HepG2 (cell line): ENCODE results near the gene CAMTA1. TPM values are rescaled to one million over a fixed set of nuclear protein-coding genes. Genes with fewer than 3 reads are reported as not detected.

Source experiments
- ATAC-seq: fragments of 200-7000 bp; cut with Tn5 transposase; 3 replicates; pipeline ENCODE4 v1.9.1; 2020; ENCODE audit warnings: mild to moderate bottlenecking, moderate library complexity
- BruUV-seq: library from RNA; stranded (reverse); fragments of 400-500 nt; replicated peaks from 2 replicates; lab custom pipeline; 2021; lab: Mats Ljungman, UMichigan
- CTCF ChIA-PET: fragments of 300-600 bp; formaldehyde crosslinking; extraction: SDS; loops from one replicate; lab custom pipeline; 2021; ENCODE audit warnings: low total read pairs, inconsistent platforms, low intra/inter-chr PET ratio; lab: Yijun Ruan, JAX
- POLR2A ChIA-PET: fragments of 350-600 bp; sonication (Branson Sonifier 250); formaldehyde crosslinking; loops from one replicate; lab custom pipeline; 2020; ENCODE audit warnings: antibody characterized with exemption, inconsistent platforms; lab: Yijun Ruan, JAX
- DNase-seq: peaks from one replicate; pipeline ENCODE4 v3.0.0-alpha.2; 2015; ENCODE audit warnings: low spot score
- FAIRE-seq: peaks from 3 replicates; lab custom pipeline; 2011; peaks lifted over from hg19 to GRCh38; lab: Jason Lieb, UNC
- H2AFZ ChIP-seq: one replicate; pipeline ENCODE4 v1.6.1; 2011; ENCODE audit warnings: low read length, inconsistent platforms
- H3K27ac ChIP-seq: fragments of 300-600 bp; 3 replicates; pipeline ENCODE4 v1.8.0; 2011; ENCODE audit warnings: mixed run types, mild to moderate bottlenecking, mixed read lengths, low read length, inconsistent platforms; ENCODE audit not compliant: insufficient read depth; ENCODE audit errors: extremely low read length
- H3K27me3 ChIP-seq, 2 experiments: fragments of 200-600 bp in 1 of 2; 2 replicates in 1 of 2; 3 replicates in 1 of 2; pipeline versions ENCODE4 v1.6.0 to v1.8.0; 2011; ENCODE audit warnings: low read length in 2 of 2, mild to moderate bottlenecking in 2 of 2, moderate library complexity in 2 of 2, inconsistent platforms in 1 of 2; ENCODE audit not compliant: insufficient read depth in 2 of 2, control insufficient read depth in 1 of 2
- H3K36me3 ChIP-seq, 2 experiments: fragments of 200-600 bp in 1 of 2; replicated peaks in 1 of 2; 2 replicates in 1 of 2; 3 replicates in 1 of 2; pipeline versions ENCODE4 v1.5.1 to v1.8.0; 2011; ENCODE audit warnings: low read length in 2 of 2, inconsistent platforms in 1 of 2; ENCODE audit not compliant: insufficient read depth in 2 of 2, control insufficient read depth in 1 of 2
- H3K4me1 ChIP-seq: 2 replicates; pipeline ENCODE4 v1.5.1; 2012; ENCODE audit warnings: low read length, inconsistent platforms; ENCODE audit not compliant: insufficient read depth
- H3K4me2 ChIP-seq: 2 replicates; pipeline ENCODE4 v1.6.0; 2011; ENCODE audit warnings: low read depth, low read length, inconsistent platforms
- H3K4me3 ChIP-seq, 3 experiments: fragments of 200-600 bp in 1 of 3; sonication (generic), shearing (Covaris generic) in 1 of 3; replicated peaks in 1 of 3; 2 replicates each; pipeline ENCODE4 v1.5.1; 2011 to 2016; ENCODE audit warnings: low read length in 3 of 3, inconsistent platforms in 2 of 3, low read depth in 2 of 3, mild to moderate bottlenecking in 2 of 3, control low read depth in 1 of 3, mixed read lengths in 1 of 3; ENCODE audit not compliant: insufficient read depth in 1 of 3
- H3K79me2 ChIP-seq: one replicate; pipeline ENCODE4 v1.6.1; 2011; ENCODE audit warnings: low read length, inconsistent platforms; ENCODE audit not compliant: insufficient read depth
- H3K9ac ChIP-seq: 2 replicates; pipeline ENCODE4 v1.6.0; 2011; ENCODE audit warnings: mild to moderate bottlenecking, low read depth, low read length, inconsistent platforms; ENCODE audit not compliant: insufficient read depth
- H3K9me3 ChIP-seq: 2 replicates; pipeline ENCODE4 v1.5.1; 2012; ENCODE audit warnings: mild to moderate bottlenecking, low read length
- H4K20me1 ChIP-seq: 2 replicates; pipeline ENCODE4 v1.6.0; 2011; ENCODE audit warnings: inconsistent platforms, mild to moderate bottlenecking, low read length, moderate library complexity; ENCODE audit not compliant: insufficient read depth
- DR1 ChIP-seq: sonication (generic); formaldehyde crosslinking; IDR thresholded peaks from 2 replicates; pipeline ENCODE4 v1.8.0; 2021; ENCODE audit warnings: mild to moderate bottlenecking, missing genetic modification reagents, inconsistent platforms
- GTF2F1 ChIP-seq: fragments of 150-350 bp; IDR thresholded peaks from 2 replicates; pipeline ENCODE4 v1.6.1; 2014; ENCODE audit warnings: low read length
- ISX ChIP-seq: sonication (generic); formaldehyde crosslinking; conservative IDR thresholded peaks from 2 replicates; pipeline ENCODE4 v1.5.0; 2020; ENCODE audit warnings: missing genetic modification reagents
- SYNCRIP ChIP-seq: fragments of 200-400 bp; formaldehyde crosslinking; IDR thresholded peaks from 2 replicates; pipeline ENCODE4 v1.6.1; 2018; ENCODE audit warnings: mild to moderate bottlenecking, low read depth, low read length; ENCODE audit not compliant: insufficient read depth
- U2AF1 ChIP-seq: fragments of 200-400 bp; formaldehyde crosslinking; optimal IDR thresholded peaks from 2 replicates; pipeline ENCODE3; 2017; ENCODE audit warnings: mild to moderate bottlenecking, low read depth, low read length
- ZFP90 ChIP-seq: sonication (generic); formaldehyde crosslinking; IDR thresholded peaks from 2 replicates; pipeline ENCODE4 v1.8.0; 2022; ENCODE audit warnings: missing genetic modification reagents, mild to moderate bottlenecking, inconsistent platforms, borderline replicate concordance
- ZNF160 ChIP-seq: sonication (generic); formaldehyde crosslinking; IDR thresholded peaks from 2 replicates; pipeline ENCODE4 v1.8.0; 2022; ENCODE audit warnings: mild to moderate bottlenecking, inconsistent platforms, missing genetic modification reagents
- ZNF17 ChIP-seq: sonication (generic); formaldehyde crosslinking; IDR thresholded peaks from 2 replicates; pipeline ENCODE4 v1.5.0; 2020; ENCODE audit warnings: mild to moderate bottlenecking, missing genetic modification reagents
- ZNF282 ChIP-seq: fragments of 450-650 bp; IDR thresholded peaks from 2 replicates; pipeline ENCODE4 v1.6.1; 2018; ENCODE audit not compliant: partially characterized antibody
- ZNF343 ChIP-seq: sonication (generic); formaldehyde crosslinking; IDR thresholded peaks from 2 replicates; pipeline ENCODE4 v1.4.0; 2020; ENCODE audit warnings: mild to moderate bottlenecking, missing genetic modification reagents
- ZNF350 ChIP-seq: sonication (generic); formaldehyde crosslinking; IDR thresholded peaks from 2 replicates; pipeline ENCODE4 v1.4.0; 2020; ENCODE audit warnings: mild to moderate bottlenecking, low read depth, missing genetic modification reagents, borderline replicate concordance
- ZNF503 ChIP-seq: sonication (generic); formaldehyde crosslinking; IDR thresholded peaks from 2 replicates; pipeline ENCODE4 v1.4.0; 2020; ENCODE audit warnings: missing genetic modification reagents
- ZNF577 ChIP-seq: sonication (generic); formaldehyde crosslinking; IDR thresholded peaks from 2 replicates; pipeline ENCODE4 v1.4.0; 2020; ENCODE audit warnings: mild to moderate bottlenecking, low read depth, missing genetic modification reagents, borderline replicate concordance
- ZNF598 ChIP-seq: sonication (generic); formaldehyde crosslinking; IDR thresholded peaks from 2 replicates; pipeline ENCODE4 v1.5.1; 2020; ENCODE audit warnings: mild to moderate bottlenecking, missing genetic modification reagents, borderline replicate concordance
- ZNF878 ChIP-seq: sonication (generic); formaldehyde crosslinking; IDR thresholded peaks from 2 replicates; pipeline ENCODE4 v1.8.1; 2023; ENCODE audit warnings: mild to moderate bottlenecking, missing genetic modification reagents, moderate library complexity
- WGBS: methylation state at CpG from one replicate; pipeline ENCODE4 v1.1.6; 2017; ENCODE audit warnings: low lambda C conversion rate; 5-methylcytosine and 5-hydroxymethylcytosine counted together
- in situ Hi-C: cut with HindIII; loops from 2 replicates; pipeline ENCODE4 v1.10.0; 2017; ENCODE audit warnings: low pct_unique_long_range_greater_than_20kb; ENCODE audit not compliant: extremely low pct_ligation_motif_present
- intact Hi-C: fragments of 100-400 bp; cut with micrococcal nuclease; formaldehyde crosslinking; loops from one replicate; pipeline ENCODE4 v1.10.0; 2022; ENCODE audit not compliant: unreplicated experiment
- polyA plus RNA-seq, 8 experiments: library from polyadenylated mRNA; depleted of rRNA in 3 of 8; stranded (reverse) in 7 of 8; unstranded in 1 of 8; fragments of >200 nt; fragmentation: Illumina TruSeq in 4 of 8; extraction: Trizol in 4 of 8; gene quantifications; 2 replicates each; pipeline versions ENCODE4 v1.2.1 to v1.2.3, GENCODE V29; 2011 to 2016; ENCODE audit warnings: low read depth in 4 of 8, missing spikeins in 1 of 8, mixed read lengths in 1 of 8; ENCODE audit not compliant: insufficient read depth in 1 of 8
- total RNA-seq, 5 experiments: library from RNA; depleted of rRNA; stranded (reverse); fragments of >200 nt; fragmentation: Illumina TruSeq; extraction: Trizol; gene quantifications; 2 replicates each; pipeline ENCODE4 v1.2.3, GENCODE V29; 2016; ENCODE audit warnings: low read depth in 1 of 5

Gene CAMTA1
- total and polyA plus RNA-seq, 2 of the 13 experiments (the other 11 are each of a cell fraction or from before 2014, with no cell fraction given): 25.0 to 36.4 TPM

DNA sequence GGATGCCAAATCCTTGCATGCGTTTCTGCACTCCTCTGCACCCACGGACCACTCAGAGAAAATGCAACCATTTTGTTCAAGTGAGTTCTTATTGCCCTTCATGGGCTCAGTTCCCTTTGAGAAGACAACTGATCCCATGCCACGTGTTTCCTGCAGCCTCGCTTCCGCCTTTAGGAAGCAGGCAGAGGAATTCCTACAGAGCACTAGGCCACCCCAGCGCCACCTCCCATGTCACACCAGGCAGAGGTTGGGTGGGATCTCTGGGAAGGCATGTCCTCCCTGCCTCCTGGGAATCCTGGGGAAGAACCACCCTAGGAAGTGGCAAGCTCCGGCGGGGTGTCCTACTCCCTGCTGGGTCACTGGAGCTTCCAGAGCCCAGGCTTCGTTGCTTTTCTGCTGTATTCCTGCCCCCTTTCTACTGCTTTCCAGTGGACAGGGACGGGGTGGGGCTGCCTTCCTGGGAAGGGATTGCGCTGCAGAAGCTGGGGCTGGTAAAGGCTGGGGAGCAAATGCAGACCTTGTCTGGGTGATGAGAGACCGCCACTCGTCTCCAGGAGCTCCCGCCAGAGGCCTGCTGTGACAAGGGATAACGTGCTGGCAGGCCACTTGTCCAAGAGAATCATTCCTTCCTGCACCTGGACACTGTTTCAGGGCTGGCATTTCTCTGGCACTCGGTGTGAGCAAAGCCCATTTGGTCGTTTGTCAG lies 507.6 kb downstream of the CAMTA1 start:
- ChIA-PET CTCF (no interaction called here), POLR2A (no interaction called here)
- FAIRE-seq: no peak
- Histone ChIP-seq H3K27ac (no peak overlapping the region), H3K4me1 (no peaks in the 10 kb centered on the region), H4K20me1 (no peaks in the 10 kb centered on the region), H3K9me3 (peaks cover 8% of the 10 kb centered on the region; the same call in 1 of the 2 replicates), H3K4me2 (no peak overlapping the region), H2AFZ (no peak overlapping the region), H3K79me2 (no peaks in the 10 kb centered on the region), H3K36me3 (no peaks in the 10 kb centered on the region), H3K9ac (no peak overlapping the region), H3K27me3 (peaks cover 0 to 27% of the 10 kb centered on the region in 2 experiments; a peak in 3 of 5 replicates), H3K4me3 (no peak overlapping the region)
- no peak for ATAC-seq
- TF ChIP-seq U2AF1: no peak
- no peak for TF ChIP-seq ISX (CRISPR knock-in tag)
- no peak for TF ChIP-seq ZNF577 (CRISPR knock-in tag)
- no peak for TF ChIP-seq ZNF282
- TF ChIP-seq SYNCRIP: no peak
- TF ChIP-seq DR1 (CRISPR knock-in tag): no peak
- TF ChIP-seq ZNF350 (CRISPR knock-in tag): no peak
- no peak for TF ChIP-seq ZFP90 (CRISPR knock-in tag)
- TF ChIP-seq ZNF598 (CRISPR knock-in tag): no peak
- TF ChIP-seq ZNF17 (CRISPR knock-in tag): no peak
- no peak for TF ChIP-seq ZNF503 (CRISPR knock-in tag)
- no peak for TF ChIP-seq ZNF160
- no peak for TF ChIP-seq ZNF343 (CRISPR knock-in tag)
- no peak for TF ChIP-seq GTF2F1
- no peak for TF ChIP-seq ZNF878 (CRISPR knock-in tag)
- no TSS peak for BruUV-seq
- in situ Hi-C loops: no loop called here
- intact Hi-C loops: no loop called here
- no peak for DNase-seq
- 32% methylated on average over 13 of the region's 17 CpGs for WGBS
